Fibroblast of skin of abdomen (primary cell): ENCODE results near the gene ABLIM2.

Source experiments
- DNase-seq: peaks from one replicate; pipeline ENCODE4 v3.0.0-alpha.2; 2013

ABLIM2 gene

GRCh38 chr4:8040607-8041006, 118.0 kb downstream of the ABLIM2 start:
- no peak for DNase-seq

- DNase-seq, result no peak
Observed at GRCh38 chr4:8039853-8040252, 118.8 kb downstream of the ABLIM2 start.

GRCh38 chr4:8039290-8039689, 119.3 kb downstream of the ABLIM2 start:
- DNase-seq, result no peak

GRCh38 chr4:8038719-8039251, 119.8 kb downstream of the ABLIM2 start:
- DNase-seq, result no peak

GRCh38 chr4:8038083-8038482, 120.5 kb downstream of the ABLIM2 start:
- no peak for DNase-seq

- no peak for DNase-seq
Observed at GRCh38 chr4:8037150-8037769, 121.4 kb downstream of the ABLIM2 start.

GRCh38 chr4:8035371-8035780, 123.2 kb downstream of the ABLIM2 start:
- DNase-seq, result peak; percentile 37

- DNase-seq, result no peak
Observed at GRCh38 chr4:8033829-8034528, 124.6 kb downstream of the ABLIM2 start.

- DNase-seq, result no peak
Observed at GRCh38 chr4:8033067-8033755, 125.4 kb downstream of the ABLIM2 start.

GRCh38 chr4:8032381-8032780, 126.2 kb downstream of the ABLIM2 start:
- no peak for DNase-seq

GRCh38 chr4:8030121-8030781, 128.4 kb downstream of the ABLIM2 start:
- DNase-seq, result no peak

- no peak for DNase-seq
Observed at GRCh38 chr4:8029689-8030088, 128.9 kb downstream of the ABLIM2 start.

GRCh38 chr4:8028884-8029568, 129.6 kb downstream of the ABLIM2 start:
- no peak for DNase-seq

- DNase-seq, result no peak
Observed at GRCh38 chr4:8028368-8028767, 130.2 kb downstream of the ABLIM2 start.

- no peak for DNase-seq
Observed at GRCh38 chr4:8026453-8026852, 132.2 kb downstream of the ABLIM2 start.

- no peak for DNase-seq
Observed at GRCh38 chr4:8025668-8026067, 132.9 kb downstream of the ABLIM2 start.

- no peak for DNase-seq
Observed at GRCh38 chr4:8024073-8024786, 134.4 kb downstream of the ABLIM2 start.

- no peak for DNase-seq
Observed at GRCh38 chr4:8023696-8024033, 134.9 kb downstream of the ABLIM2 start.

- DNase-seq, result no peak
Observed at GRCh38 chr4:8022767-8023695, 135.6 kb downstream of the ABLIM2 start.

- no peak for DNase-seq
Observed at GRCh38 chr4:8021796-8022195, 136.8 kb downstream of the ABLIM2 start.
